Measurements from ENCODE around the gene SUN5. TPM values are rescaled to one million over a fixed set of nuclear protein-coding genes. Genes with fewer than 3 reads are reported as not detected.

The SUN5 gene
- total RNA-seq, 1 donor from 2014 or later: not detected

Other genes starting within 250 kb of the SUN5 start
- gene DNMT3B, start 242.0 kb downstream of the SUN5 start, total RNA-seq: 0.39 TPM
- gene MAPRE1, start 184.5 kb downstream of the SUN5 start, total RNA-seq: 107 TPM
- 0.39 TPM for gene EFCAB8, start 145.5 kb downstream of the SUN5 start, total RNA-seq
- not detected for gene BPIFB2, start 3.3 kb upstream of the SUN5 start, total RNA-seq
- not detected for gene BPIFB6, start 27.2 kb upstream of the SUN5 start, total RNA-seq
- not detected for gene BPIFB3, start 49.5 kb upstream of the SUN5 start, total RNA-seq
- gene BPIFB4, start 75.2 kb upstream of the SUN5 start, total RNA-seq: not detected
- gene BPIFA2, start 163.7 kb upstream of the SUN5 start, total RNA-seq: not detected
- not detected for gene BPIFA3, start 212.9 kb upstream of the SUN5 start, total RNA-seq
- not detected for gene BPIFA1, start 231.6 kb upstream of the SUN5 start, total RNA-seq

All from mesenteric fat pad (tissue), 1 donor.